Neuronal stem cell (in vitro differentiated cells): ENCODE data around the gene RFC2.

ENCODE experiments used
- DNase-seq: peaks from one replicate; pipeline ENCODE4 v3.0.0-alpha.2; 2013; ENCODE audit warnings: low spot score
- H2AFZ ChIP-seq: one replicate; pipeline ENCODE4 v1.6.1; 2013; ENCODE audit warnings: mild to moderate bottlenecking, low read length, inconsistent platforms
- H2AK5ac ChIP-seq: 2 replicates; pipeline ENCODE4 v1.6.1; 2013; ENCODE audit warnings: low read depth, mild to moderate bottlenecking, inconsistent platforms, low read length, moderate library complexity, mixed read lengths
- H2BK120ac ChIP-seq: 2 replicates; pipeline ENCODE4 v1.6.1; 2013; ENCODE audit warnings: low read depth, mild to moderate bottlenecking, inconsistent platforms, low read length, moderate library complexity, mixed read lengths
- H2BK12ac ChIP-seq: one replicate; pipeline ENCODE4 v1.6.1; 2013; ENCODE audit warnings: low read length, inconsistent platforms
- H2BK15ac ChIP-seq: 2 replicates; pipeline ENCODE4 v1.6.1; 2013; ENCODE audit warnings: mild to moderate bottlenecking, low read length, inconsistent platforms, mixed read lengths
- H2BK5ac ChIP-seq: one replicate; pipeline ENCODE4 v1.6.1; 2013; ENCODE audit warnings: inconsistent platforms, mild to moderate bottlenecking, low read length, moderate library complexity
- H3K14ac ChIP-seq: one replicate; pipeline ENCODE4 v1.6.1; 2013; ENCODE audit warnings: low read length, inconsistent platforms
- H3K18ac ChIP-seq: 2 replicates; pipeline ENCODE4 v1.6.1; 2013; ENCODE audit warnings: low read length, inconsistent platforms
- H3K23ac ChIP-seq: 2 replicates; pipeline ENCODE4 v1.6.1; 2013; ENCODE audit warnings: low read depth, mild to moderate bottlenecking, mixed read lengths, low read length, inconsistent platforms; ENCODE audit not compliant: poor library complexity
- H3K27ac ChIP-seq: replicated peaks from 3 replicates; pipeline ENCODE4 v1.5.1; 2013; ENCODE audit warnings: low read length, inconsistent platforms
- H3K27me3 ChIP-seq, 3 experiments: 2 replicates each; pipeline ENCODE4 v1.6.1; 2013; ENCODE audit warnings: low read length in 3 of 3, mild to moderate bottlenecking in 2 of 3, inconsistent platforms in 1 of 3, low read depth in 1 of 3, mixed read lengths in 1 of 3, moderate library complexity in 1 of 3; ENCODE audit not compliant: control insufficient read depth in 3 of 3, insufficient read depth in 3 of 3
- H3K36me3 ChIP-seq, 2 donors: replicated peaks in 1 of 2; 2 replicates each; pipeline ENCODE4 v1.6.1; 2013; ENCODE audit warnings: low read length in 2 of 2; ENCODE audit not compliant: control insufficient read depth in 2 of 2, insufficient read depth in 2 of 2
- H3K4ac ChIP-seq: 2 replicates; pipeline ENCODE4 v1.6.1; 2013; ENCODE audit warnings: inconsistent platforms, mild to moderate bottlenecking, low read length, moderate library complexity
- H3K4me1 ChIP-seq, 2 donors: 1 replicate in 1 of 2; 2 replicates in 1 of 2; pipeline ENCODE4 v1.6.1; 2013; ENCODE audit warnings: low read length in 2 of 2, low read depth in 1 of 2; ENCODE audit not compliant: control insufficient read depth in 2 of 2, insufficient read depth in 1 of 2
- H3K4me2 ChIP-seq: one replicate; pipeline ENCODE4 v1.6.1; 2013; ENCODE audit warnings: mild to moderate bottlenecking, low read length, inconsistent platforms; ENCODE audit not compliant: insufficient read depth, poor library complexity, severe bottlenecking
- H3K4me3 ChIP-seq, 2 donors: 2 replicates each; pipeline ENCODE4 v1.5.1; 2013; ENCODE audit warnings: low read length in 2 of 2, mild to moderate bottlenecking in 2 of 2, inconsistent platforms in 1 of 2, moderate library complexity in 1 of 2
- H3K79me1 ChIP-seq: one replicate; pipeline ENCODE4 v1.6.1; 2013; ENCODE audit warnings: low read depth, mild to moderate bottlenecking, inconsistent platforms, low read length, moderate library complexity
- H3K9ac ChIP-seq: one replicate; pipeline ENCODE4 v1.6.1; 2013; ENCODE audit warnings: mild to moderate bottlenecking, low read depth, low read length, inconsistent platforms; ENCODE audit not compliant: poor library complexity
- H3K9me3 ChIP-seq, 2 donors: replicated peaks in 1 of 2; 2 replicates each; pipeline versions ENCODE3 to v1.6.1; 2013; ENCODE audit warnings: low read length in 2 of 2, mild to moderate bottlenecking in 2 of 2, inconsistent platforms in 1 of 2, low read depth in 1 of 2, mixed read lengths in 1 of 2, moderate library complexity in 1 of 2; ENCODE audit not compliant: control insufficient read depth in 2 of 2, insufficient read depth in 1 of 2
- H4K8ac ChIP-seq: one replicate; pipeline ENCODE4 v1.6.1; 2013; ENCODE audit warnings: low read depth, mild to moderate bottlenecking, inconsistent platforms, low read length, moderate library complexity
- H4K91ac ChIP-seq: one replicate; pipeline ENCODE4 v1.6.1; 2013; ENCODE audit warnings: low read length, low read depth, mild to moderate bottlenecking, inconsistent platforms; ENCODE audit not compliant: poor library complexity
- WGBS, 2 donors: extraction: QIAGEN DNeasy Blood & Tissue Kit; methylation state at CpG; one replicate each; pipeline ENCODE4 v1.1.7; 2013; ENCODE audit warnings: missing lambda C conversion rate in 2 of 2, mixed read lengths in 1 of 2; ENCODE audit not compliant: insufficient read length in 2 of 2, insufficient replicate concordance in 1 of 2; ENCODE audit errors: extremely low coverage in 2 of 2; 5-methylcytosine and 5-hydroxymethylcytosine counted together

Gene RFC2

GRCh38 chr7:74272305-74273038 lies 18.3 kb upstream of the RFC2 start:
- H3K4me1 ChIP-seq = peaks cover 4 to 16% of the 10 kb centered on the region in 2 donors
- peak overlapping the region; percentile 72 for H3K18ac ChIP-seq
- H4K91ac ChIP-seq = no peak overlapping the region
- no peak overlapping the region for H4K8ac ChIP-seq
- no peaks in the 10 kb centered on the region for H3K9me3 ChIP-seq
- peak overlapping the region; percentile 50 for H2AK5ac ChIP-seq
- H2BK120ac ChIP-seq = no peak overlapping the region
- WGBS, 2 donors = no CpG with 5 or more reads among the region's 10 CpGs
- no peak overlapping the region for H2BK12ac ChIP-seq
- H3K79me1 ChIP-seq = no peaks in the 10 kb centered on the region
- no peak overlapping the region for H2BK5ac ChIP-seq
- no peak overlapping the region for H3K4ac ChIP-seq
- no peak overlapping the region for H3K4me2 ChIP-seq
- no peak overlapping the region for H3K27ac ChIP-seq
- peak overlapping the region; percentile 96 for H2AFZ ChIP-seq
- no peak for DNase-seq
- H3K14ac ChIP-seq = no peak overlapping the region
- no peak overlapping the region for H2BK15ac ChIP-seq
- H3K23ac ChIP-seq = peak overlapping the region; percentile 81
- H3K36me3 ChIP-seq = no peaks in the 10 kb centered on the region
- no peaks in the 10 kb centered on the region for H3K27me3 ChIP-seq
- peak overlapping the region; percentile 16 for H3K9ac ChIP-seq
- H3K4me3 ChIP-seq = no peak overlapping the region

DNA sequence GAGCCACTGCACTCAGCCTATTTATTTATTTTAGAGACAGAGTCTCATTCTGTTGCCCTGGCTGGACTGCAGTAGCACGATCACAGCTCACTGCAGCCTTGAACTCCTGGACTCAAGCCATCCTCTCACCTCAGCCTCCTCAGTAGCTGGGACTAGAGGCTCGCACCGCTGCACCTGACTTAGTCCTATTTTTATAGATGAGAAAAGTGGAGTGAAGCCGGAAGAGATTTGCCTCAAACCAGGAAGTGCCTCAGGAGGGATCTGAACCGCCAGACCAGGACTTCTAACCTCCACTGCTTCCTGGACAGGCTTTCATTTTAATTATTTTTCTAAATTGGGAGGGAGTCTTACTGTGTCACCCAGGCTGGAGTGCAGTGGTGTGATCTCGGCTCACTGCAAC lies 17.5 kb upstream of the RFC2 start:
- Histone ChIP-seq H3K4me3 (no peak overlapping the region), H3K14ac (no peak overlapping the region), H3K36me3 (no peaks in the 10 kb centered on the region), H3K18ac (no peak overlapping the region), H2BK15ac (no peak overlapping the region), H3K27me3 (no peaks in the 10 kb centered on the region), H3K4ac (no peak overlapping the region), H2AFZ (no peak overlapping the region), H4K8ac (no peak overlapping the region), H3K27ac (no peak overlapping the region), H2AK5ac (no peak overlapping the region), H2BK12ac (no peak overlapping the region), H3K4me1 (peaks cover 4 to 16% of the 10 kb centered on the region in 2 donors), H2BK120ac (no peak overlapping the region), H3K9ac (no peak overlapping the region), H3K79me1 (no peaks in the 10 kb centered on the region), H4K91ac (no peak overlapping the region), H3K4me2 (no peak overlapping the region), H3K23ac (no peak overlapping the region), H3K9me3 (no peaks in the 10 kb centered on the region), H2BK5ac (no peak overlapping the region)
- no CpG with 5 or more reads among the region's 6 CpGs for WGBS, 2 donors
- DNase-seq = no peak

DNA sequence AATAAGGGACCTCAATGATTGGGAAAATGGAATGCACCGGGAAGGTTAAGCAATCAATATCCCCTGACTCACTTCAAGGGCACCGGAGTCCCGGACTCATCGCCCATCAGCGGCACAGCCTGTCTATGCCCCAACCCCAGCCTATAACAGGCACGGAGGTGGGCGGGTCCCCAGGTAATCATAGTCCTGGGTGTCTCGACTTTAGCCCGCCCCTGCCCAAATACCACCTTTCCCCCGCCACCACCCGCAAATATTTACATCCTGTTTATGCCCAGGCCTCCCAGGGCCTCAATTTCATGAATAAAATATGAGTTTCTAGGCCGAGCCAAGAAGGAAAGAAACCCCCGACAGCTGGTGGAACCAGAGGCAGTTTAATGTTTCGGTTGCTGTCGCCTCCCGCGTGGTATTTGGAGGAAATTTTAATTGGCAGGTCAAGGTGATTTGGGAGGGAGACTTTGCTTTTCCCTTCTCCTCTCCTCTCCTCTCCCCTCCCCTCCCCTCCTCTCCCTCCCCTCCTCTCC lies 15.6 kb upstream of the RFC2 start:
- Histone ChIP-seq H4K91ac (no peak overlapping the region), H3K23ac (no peak overlapping the region), H3K27me3 (no peaks in the 10 kb centered on the region), H3K4me1 (peaks cover 4 to 16% of the 10 kb centered on the region in 2 donors), H3K18ac (peak overlapping the region; percentile 11), H3K9ac (no peak overlapping the region), H3K4me2 (peak overlapping the region; percentile 77), H2BK120ac (no peak overlapping the region), H2AFZ (peak overlapping the region; percentile 89), H2AK5ac (no peak overlapping the region), H4K8ac (no peak overlapping the region), H2BK12ac (no peak overlapping the region), H2BK15ac (no peak overlapping the region), H3K4me3 (peak overlapping the region; percentile 49 to 74), H3K14ac (no peak overlapping the region), H3K4ac (no peak overlapping the region), H2BK5ac (no peak overlapping the region), H3K36me3 (no peaks in the 10 kb centered on the region), H3K79me1 (no peaks in the 10 kb centered on the region), H3K9me3 (no peaks in the 10 kb centered on the region), H3K27ac (no peak overlapping the region)
- peak; percentile 61 for DNase-seq
- no CpG with 5 or more reads among the region's 17 CpGs for WGBS, 2 donors

GRCh38 chr7:74267756-74268565 lies 13.8 kb upstream of the RFC2 start:
- Histone ChIP-seq H3K14ac (no peak overlapping the region), H3K36me3 (no peaks in the 10 kb centered on the region), H2BK15ac (no peak overlapping the region), H2BK5ac (no peak overlapping the region), H3K9ac (no peak overlapping the region), H4K8ac (no peak overlapping the region), H2AFZ (no peak overlapping the region), H3K4me1 (peaks cover 4 to 16% of the 10 kb centered on the region in 2 donors), H4K91ac (no peak overlapping the region), H3K23ac (no peak overlapping the region), H3K27me3 (no peaks in the 10 kb centered on the region), H2BK12ac (no peak overlapping the region), H3K4me2 (no peak overlapping the region), H3K79me1 (no peaks in the 10 kb centered on the region), H3K4ac (no peak overlapping the region), H3K9me3 (no peaks in the 10 kb centered on the region), H3K18ac (no peak overlapping the region), H2AK5ac (no peak overlapping the region), H3K27ac (no peak overlapping the region), H2BK120ac (no peak overlapping the region), H3K4me3 (no peak overlapping the region)
- DNase-seq = no peak
- WGBS, 2 donors = no CpG with 5 or more reads among the region's 13 CpGs
